Amygdala (tissue), 56 donors: ENCODE measurements around the gene HTR5A.
"Not testable (repeated sequence)": the region's sequence is repeated elsewhere in the genome, so short reads cannot be mapped to it uniquely, and the experiment has no call there.

Experiments
- DNase-seq, 56 donors: peaks; one replicate each; lab custom pipeline; 2025; lab: John Stamatoyannopoulos, UW

The HTR5A gene

DNA sequence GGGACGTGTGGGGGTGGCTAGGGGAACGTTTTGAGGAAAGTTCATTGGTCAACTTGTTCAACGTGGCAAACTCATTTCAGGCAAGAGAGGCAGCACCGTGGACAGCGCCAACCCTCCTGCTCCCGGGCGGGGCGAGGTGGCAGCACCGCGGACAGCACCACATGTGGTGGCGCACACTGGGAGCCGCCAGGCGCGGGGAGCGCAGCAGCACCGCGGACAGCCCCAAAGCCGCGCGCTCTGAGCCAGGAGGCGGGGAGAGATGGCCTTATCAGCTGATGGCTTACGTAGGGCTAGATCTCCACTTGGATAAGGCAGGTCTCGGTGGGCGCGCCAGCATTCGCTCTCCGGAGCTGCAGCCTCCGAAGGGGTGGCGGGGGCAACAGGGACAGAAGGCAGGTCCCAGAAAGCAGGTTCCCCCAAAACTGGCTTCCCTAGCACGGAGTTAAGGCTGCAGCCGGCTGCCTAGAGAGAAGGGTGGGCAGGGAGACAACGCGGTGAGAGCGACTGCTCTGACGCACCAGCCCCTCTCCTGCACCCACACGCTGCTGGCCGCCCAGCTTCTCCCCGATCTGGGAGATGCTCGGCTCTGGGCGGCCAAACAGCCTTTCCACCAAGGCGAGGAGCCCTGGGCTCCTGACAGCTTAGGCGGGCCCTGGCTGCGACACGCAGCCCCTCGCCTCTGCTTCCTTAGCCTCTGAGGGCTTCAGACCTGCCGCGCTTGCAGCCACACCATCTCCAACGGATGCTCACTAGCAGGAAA, at the start of gene HTR5A:
Gene HTR5A (plus strand): TSS at position 333 of the 760 bp plus-strand sequence. CDS start 576 bp downstream, outside the sequence.
- DNase-seq: peak in 43 of 56 donors; percentile 5 to 70 (median 46)

DNA sequence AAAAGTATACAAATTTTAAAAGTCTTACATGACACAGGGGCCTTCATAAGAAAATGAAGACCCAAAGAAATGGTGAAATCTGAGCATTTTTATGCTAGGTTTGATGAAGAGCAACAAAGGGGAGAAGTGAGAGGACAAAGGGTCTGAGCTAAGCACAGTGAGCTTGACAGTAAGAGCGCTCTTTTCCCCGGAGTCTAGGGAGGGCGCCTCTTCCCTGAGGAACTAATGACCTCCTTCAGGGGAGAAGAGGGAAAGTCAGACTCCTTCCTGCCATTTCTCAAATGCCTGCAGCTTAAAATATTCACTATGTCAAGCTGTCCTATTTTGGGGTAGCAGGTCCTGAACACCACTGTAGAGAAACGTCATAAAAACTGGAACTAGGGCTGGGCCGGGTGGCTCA, 49.1 kb upstream of the HTR5A start:
- DNase-seq: no peak

DNA sequence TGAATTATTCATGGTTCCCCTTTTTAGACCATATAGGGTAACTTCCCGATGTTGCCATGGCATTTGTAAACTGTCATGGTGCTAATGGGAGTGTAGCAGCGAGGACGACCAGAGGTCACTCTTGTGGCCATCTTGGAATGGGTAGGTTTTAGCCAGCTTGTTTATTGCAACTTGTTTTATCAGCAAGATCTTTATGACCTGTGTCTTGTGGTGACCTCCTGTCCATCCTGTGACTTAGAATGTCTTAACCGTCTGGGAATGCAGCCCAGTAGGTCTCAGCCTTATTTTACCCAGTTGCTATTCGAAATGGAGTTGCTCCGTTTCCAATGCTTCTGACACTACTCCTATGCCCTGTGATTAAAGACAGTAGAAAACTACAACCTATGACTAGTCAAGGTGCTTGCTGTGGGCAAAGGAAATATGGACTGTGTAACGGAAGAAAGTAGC, 48.4 kb upstream of the HTR5A start:
- DNase-seq: no peak

DNA sequence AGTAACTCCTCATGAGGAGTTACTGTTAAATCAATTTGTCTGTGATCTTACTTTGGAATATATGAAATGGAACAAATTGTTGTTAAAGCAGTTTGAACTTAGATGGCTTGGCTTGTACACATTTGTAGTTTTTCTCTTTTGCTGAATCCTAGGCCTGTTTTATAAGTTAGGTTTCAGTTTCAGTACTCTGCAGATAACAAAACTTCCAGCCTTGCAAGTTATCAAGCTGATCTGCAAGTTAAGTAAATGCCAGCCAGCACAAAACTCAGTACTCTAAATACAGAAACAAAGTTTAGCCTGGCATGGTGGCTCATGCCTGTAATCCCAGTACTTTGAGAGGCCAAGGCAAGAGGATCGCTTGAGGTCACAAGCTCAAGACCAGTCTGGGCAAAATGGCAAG, 42.2 kb upstream of the HTR5A start:
- DNase-seq: no peak

DNA sequence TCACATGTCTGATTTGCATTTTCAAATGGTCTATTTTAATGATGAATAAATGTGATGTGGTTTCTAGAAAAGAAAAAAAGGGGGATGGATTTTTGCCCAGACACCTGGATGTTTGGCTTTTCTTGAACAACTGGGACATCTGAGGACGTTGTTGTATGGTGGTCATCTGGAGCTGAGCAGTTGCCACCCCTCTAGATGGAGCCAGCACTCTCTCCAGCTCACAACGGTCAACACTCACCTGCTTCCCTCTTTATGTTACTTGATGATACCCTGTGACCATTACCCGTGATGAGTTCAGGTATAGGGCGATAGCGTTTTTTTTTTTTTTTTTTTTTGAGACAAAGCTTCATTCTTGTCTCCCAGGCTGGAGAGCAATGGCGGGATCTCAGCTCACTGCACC, 37.1 kb upstream of the HTR5A start:
- DNase-seq: no peak

DNA sequence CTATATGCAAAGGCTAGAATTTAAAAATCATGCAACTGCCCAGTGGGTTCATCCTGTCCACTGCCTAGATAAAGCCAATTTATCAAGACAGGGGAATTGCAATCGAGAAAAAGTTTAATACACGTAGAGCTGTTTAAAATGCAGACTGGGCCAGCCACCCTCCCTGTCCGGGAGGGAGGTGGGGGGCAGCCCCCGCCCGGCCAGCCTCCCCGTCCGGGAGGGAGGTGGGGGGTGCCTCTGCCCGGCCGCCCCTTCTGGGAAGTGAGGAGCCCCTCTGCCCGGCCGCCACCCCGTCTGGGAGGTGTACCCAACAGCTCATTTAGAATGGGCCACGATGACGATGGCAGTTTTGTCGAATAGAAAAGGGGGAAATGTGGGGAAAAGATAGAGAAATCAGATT, 35.6 kb upstream of the HTR5A start:
- DNase-seq: not testable (repeated sequence)

DNA sequence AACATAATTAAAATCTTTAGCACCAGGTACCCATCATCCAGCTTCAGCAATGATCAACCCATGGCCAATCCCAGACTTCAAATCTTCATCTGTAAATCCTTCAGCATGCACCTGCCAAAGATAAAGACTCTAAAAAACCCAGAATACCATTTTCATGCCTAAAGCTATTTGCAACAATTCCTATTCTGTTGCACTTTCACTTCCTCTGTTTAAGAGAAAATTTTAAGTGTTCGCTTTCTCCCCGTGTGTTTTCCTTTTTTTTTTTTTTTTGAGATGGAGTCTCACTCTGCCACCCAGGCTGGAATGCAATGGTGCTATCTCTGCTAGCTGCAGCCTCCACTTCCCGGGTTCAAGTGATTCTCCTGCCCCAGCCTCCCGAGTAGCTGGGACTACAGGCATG, 31.8 kb upstream of the HTR5A start:
- no peak for DNase-seq

DNA sequence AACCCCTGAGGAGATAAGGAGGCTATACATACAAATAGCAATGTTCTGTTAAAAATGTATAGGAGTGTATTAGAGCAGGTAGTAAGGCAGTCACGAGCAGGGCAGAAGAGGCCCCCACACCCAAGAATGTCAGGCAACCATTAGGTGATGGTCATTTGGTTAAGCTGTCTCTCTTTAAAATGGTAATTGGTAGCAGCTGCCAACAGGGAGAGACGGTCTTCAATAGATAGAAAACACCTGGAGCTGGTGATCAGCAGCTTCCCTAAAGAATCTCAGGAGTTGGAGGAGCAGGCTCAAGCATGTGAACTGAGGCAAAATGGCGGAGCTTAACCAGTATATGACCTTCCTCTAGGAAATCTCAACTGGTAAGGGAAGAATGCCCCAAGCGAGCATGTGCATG, 26.4 kb upstream of the HTR5A start:
- DNase-seq: no peak

DNA sequence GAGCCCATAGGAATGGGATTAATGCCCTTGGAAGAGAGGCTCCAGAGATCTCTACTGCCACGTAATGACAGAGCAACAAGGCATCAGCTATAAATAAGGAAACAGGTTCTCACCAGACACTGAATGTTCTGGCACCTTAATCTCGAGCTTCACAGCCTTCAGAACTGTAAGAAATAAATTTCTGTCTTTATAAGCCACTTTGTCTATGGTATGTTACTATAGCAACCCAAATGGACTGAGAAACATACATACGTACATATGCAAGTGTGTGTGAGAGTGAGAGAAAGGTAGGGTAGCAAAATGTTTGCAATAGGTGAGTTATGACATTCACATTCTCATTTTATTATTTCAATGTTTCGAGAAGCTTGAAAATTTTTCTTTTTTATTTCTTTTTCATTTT, 22.1 kb upstream of the HTR5A start:
- DNase-seq: no peak

DNA sequence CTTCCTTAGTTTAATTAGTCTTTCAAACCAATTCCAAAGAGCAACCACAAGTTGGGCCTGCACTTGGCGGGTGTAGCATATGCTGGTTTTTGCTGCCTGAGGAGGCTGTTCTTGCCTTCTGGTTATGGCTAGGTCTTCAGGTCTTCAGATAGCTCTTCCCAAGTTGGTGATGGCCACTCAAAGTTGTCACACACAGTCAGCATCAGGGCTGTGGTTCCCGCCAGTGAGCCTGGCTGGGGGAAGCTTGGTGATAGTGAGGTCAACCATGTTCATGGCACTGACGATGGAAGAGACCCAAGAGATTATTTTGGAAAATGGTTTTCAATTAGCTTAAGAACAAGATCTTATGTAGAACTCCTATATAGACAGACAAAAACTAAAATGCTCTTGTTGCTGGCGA, 18.8 kb upstream of the HTR5A start:
- no peak for DNase-seq

DNA sequence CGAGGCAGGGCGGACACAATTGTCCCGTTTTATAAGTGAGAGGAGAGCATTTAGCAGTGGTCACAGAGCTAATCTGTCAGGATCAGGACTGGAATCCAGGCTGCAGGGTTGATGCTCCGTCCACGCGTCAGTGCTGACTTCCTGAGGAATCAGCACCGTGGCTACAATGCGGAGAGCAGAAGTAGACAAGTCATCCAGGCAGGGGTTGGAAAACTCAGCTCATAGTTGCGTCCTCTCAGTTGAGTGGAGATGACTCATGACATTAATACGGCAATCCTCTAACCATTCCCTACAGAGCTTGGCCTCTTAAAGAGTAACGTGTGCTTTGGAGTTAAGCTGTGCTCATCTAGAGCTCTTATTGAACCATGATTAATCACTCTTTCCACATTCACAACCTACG, 17.1 kb upstream of the HTR5A start:
- no peak for DNase-seq

DNA sequence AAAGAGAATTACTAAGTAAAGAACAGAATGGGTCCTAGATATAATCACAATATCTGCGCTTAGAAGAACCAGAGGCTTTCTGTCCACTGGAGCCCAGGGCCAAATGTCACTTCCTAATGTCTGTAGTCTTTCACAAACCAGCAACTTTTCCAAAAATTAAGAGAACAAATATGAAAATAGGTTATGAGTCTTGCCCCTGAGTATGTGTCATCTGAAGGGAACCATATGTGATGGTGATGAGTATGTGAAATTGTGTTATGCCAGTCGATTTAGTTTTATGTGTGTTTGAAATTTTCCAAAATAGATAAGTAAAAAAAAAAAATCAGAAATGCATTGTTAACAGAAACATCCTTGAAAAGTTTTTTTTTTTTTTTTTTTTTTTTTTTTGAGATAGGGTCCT, 15.4 kb upstream of the HTR5A start:
- DNase-seq: no peak

DNA sequence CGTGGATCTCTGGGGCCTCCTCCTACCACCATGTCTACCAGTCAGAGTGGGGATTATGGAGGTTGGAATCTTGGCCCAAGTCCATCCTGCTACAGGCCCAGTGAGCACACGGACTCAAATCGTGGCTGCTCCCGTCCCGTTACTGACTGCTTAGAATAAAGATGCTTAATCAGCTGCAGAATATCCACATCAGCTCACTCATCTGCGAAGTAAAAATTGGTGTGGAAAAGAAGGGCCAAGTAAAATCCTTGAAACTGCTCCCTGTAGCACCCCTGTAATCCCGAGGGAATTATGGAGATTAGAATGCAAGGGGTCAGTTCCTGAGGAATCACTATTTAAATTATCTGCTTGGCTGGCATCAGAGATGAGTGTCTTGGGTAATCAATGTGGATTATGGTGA, 13.0 kb upstream of the HTR5A start:
- DNase-seq: no peak

DNA sequence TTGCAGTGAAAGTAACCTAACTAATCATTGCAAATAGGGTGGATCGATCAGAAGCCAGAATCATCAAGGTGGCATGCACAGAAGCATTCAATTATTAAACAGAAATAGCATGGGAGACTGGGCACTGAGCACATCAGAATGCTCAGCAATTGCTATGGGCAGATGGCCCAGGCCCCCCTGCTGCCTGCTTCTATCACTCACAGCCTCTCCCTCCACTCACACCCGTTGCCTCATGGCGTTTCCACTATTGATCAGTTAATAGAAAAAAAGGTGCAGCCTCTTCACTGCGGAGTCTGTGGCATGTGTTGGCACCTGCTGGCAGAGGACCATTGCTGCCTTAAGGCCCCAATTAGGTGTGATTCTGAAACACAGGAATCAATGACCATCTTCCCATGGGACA, 11.2 kb upstream of the HTR5A start:
- no peak for DNase-seq

DNA sequence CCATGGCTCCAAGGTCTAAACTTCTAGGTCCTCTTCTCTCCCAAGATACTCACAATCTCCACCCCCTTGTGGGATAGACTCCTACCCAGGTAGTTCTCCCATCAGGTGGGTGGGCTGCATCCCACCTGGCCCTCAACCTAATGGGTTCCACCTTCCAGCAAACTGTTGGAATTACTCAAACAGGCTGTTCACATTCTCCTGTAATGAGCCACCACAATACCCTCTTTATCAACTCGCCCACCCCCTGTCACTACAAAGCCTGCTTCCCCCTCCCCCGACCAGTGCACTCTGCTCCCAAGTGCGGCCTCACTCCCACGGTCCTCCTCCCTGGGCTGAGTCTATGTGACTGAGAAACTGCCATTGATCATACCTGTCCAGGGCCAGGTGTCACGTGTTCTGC, 10.4 kb upstream of the HTR5A start:
- DNase-seq: no peak

DNA sequence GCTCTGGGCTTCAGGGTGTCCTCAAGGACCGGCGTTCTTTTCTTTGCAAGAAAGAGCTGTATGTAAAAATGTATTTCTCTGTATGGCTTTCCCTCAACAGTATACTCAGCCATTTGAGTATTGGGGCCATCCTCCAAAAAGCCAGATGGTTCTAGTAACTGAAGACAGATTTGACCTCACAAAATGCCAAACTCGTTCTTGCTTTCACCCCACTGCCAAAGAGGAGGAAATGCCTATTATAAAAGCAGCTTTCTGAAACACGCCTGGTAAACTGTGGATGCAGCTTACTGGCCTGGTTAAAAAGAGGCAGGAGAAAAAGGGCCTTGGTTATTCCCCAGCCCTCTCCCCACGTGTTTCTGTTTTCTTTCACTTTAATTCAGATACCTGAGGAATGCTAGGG, 7.7 kb upstream of the HTR5A start:
- DNase-seq: no peak

DNA sequence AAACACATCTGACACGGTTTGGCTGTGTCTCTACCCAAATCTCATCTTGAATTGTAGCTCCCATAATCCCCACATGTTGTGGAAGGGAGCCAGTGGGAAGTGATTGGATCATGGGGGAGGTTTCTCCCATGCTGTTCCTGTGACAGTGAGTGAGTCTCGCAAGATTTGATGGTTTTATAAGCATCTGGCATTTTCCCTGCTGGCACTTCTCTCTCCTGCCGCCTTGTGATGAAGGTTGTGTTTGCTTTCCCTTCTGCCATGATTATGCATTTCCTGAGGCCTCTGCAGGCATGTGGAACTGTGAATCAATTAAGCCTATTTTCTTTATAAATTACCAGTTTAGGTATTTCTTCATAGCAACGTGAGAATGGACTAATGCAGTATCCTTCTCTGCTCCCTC, 5.9 kb upstream of the HTR5A start:
- DNase-seq: no peak

DNA sequence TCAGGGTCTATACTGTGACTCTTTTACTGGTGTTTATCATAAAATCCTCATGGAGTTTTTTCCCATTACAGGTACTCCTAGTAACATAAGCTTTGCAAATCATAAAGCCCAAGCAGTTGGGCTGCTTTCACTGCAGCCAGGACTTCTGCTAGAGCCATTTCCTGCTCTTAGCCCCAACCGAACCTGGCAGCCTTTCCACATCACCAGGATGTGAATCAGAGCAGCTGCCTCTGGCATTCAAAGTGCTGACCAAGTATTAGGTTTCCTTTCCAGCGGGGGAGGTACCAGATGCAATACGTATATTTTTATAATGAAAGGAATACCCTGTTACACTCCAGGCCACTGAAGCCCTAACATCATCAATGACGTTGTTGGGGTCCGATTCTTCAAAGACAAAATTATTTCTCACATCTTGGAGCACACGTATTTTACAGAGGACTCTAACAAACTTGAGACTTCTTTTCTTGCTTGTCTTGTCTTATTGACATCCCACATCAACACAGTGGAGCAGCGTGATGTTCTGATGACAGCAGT, 3.6 kb upstream of the HTR5A start:
- no peak for DNase-seq

DNA sequence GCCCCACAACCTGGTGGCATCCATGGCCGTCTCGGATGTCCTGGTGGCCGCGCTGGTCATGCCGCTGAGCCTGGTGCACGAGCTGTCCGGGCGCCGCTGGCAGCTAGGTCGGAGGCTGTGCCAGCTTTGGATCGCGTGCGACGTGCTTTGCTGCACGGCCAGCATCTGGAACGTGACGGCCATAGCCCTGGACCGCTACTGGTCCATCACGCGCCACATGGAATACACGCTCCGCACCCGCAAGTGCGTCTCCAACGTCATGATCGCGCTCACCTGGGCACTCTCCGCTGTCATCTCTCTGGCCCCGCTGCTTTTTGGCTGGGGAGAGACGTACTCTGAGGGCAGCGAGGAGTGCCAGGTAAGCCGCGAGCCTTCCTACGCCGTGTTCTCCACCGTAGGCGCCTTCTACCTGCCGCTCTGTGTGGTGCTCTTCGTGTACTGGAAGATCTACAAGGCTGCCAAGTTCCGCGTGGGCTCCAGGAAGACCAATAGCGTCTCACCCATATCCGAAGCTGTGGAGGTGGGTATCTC, 1.1 kb downstream of the HTR5A start:
- peak in 20 of 56 donors; percentile 4 to 64 (median 22) for DNase-seq

DNA sequence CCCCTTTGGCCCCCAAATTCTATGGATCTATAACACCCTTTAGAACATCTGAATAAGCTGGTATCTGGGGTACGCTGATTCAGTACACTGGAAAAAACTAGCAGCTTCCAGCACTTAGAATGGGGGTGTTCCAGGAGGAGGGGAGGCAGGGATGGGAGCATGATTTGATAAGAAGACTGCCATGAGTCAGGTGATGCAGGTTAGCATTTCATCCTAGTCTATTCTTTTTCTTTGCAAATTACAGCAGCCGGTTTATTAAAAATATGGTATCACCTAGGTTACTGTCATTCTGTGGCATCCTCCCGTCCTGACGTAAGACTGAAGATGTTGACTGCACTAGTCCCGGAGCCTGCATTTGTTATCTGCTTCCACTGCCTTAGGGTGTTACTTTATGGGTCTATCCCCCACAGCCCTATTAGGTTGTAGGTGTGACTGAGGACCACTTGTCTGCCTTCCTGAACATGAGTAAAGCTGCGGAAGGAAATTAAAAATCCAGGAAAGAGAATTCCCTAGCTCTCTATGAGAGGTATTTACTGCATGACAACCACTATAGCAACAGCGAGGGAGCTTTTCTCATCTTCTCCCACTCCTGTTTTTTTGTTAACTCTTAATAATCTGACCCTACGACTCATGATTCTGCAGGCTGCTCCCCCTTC, 1.9 kb downstream of the HTR5A start:
- peak in 4 of 56 donors; percentile 3 to 41 (median 30) for DNase-seq

DNA sequence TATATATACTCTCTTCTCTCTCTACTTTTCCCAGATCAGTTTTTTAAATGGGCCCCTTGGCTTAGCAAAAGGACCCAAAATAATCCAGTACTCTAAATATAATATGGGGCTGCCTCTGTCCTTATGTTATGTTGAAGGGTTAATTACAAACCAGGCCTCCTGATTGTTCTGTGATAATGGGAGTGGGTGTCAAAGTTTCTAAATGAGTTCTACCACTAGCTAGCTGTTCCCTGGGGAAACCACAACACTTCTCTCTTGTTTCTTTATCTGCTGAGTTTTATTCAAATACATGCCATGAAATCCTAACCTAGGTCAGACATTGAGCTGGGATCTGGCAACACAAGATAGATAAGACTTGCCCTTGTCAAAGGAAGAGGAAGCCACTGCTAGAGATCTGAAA, 3.8 kb downstream of the HTR5A start:
- DNase-seq: no peak

DNA sequence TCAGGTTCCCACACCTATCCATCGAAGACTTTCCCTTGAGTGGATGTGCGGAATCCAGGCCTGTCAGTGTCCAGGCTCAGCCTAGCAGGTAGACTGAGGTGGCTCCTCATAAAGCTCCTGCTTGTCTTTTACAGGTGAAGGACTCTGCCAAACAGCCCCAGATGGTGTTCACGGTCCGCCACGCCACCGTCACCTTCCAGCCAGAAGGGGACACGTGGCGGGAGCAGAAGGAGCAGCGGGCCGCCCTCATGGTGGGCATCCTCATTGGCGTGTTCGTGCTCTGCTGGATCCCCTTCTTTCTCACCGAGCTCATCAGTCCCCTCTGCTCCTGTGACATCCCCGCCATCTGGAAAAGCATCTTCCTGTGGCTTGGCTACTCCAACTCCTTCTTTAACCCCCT, 13.9 kb downstream of the HTR5A start:
- no peak for DNase-seq
